Omental fat pad (tissue), 4 donors: ENCODE measurements around the gene CD4. TPM values are rescaled to one million over a fixed set of nuclear protein-coding genes. Genes with fewer than 3 reads are reported as not detected.

Experiments used
- ATAC-seq: fragments of 150-250 bp; one replicate; pipeline ENCODE4 v1.9.1; 2016; ENCODE audit warnings: mild to moderate bottlenecking, moderate library complexity; ENCODE audit not compliant: low FRiP score
- DNase-seq: peaks from one replicate; pipeline ENCODE4 v3.0.0-alpha.2; 2019; ENCODE audit warnings: low spot score
- CTCF ChIP-seq, 3 donors: fragments of 450-650 bp; IDR thresholded peaks; one replicate each; pipeline ENCODE4 v1.5.1; 2016 to 2017; ENCODE audit warnings: antibody characterized with exemption in 3 of 3, mild to moderate bottlenecking in 3 of 3, moderate library complexity in 2 of 3
- total RNA-seq, 4 donors: library from RNA; depleted of rRNA; stranded (reverse); fragments of >200 nt; gene quantifications; one replicate each; pipeline ENCODE4 v1.1.0, GENCODE V29; 2016

Gene CD4
- total RNA-seq, 4 donors from 2014 or later, result 19.7 to 26.5 (median 21.8) TPM

- no peak for TF ChIP-seq CTCF (IDR thresholded peaks at IDR 0.05)
- DNase-seq (no peak), ATAC-seq (no peak)
These were observed 44.9 kb downstream of the CD4 start for GRCh38 chr12:6834254-6834653.

- DNase-seq (no peak), ATAC-seq (no peak)
- no peak for TF ChIP-seq CTCF (IDR thresholded peaks at IDR 0.05)
These were observed 45.5 kb downstream of the CD4 start for GRCh38 chr12:6834873-6835272.

GRCh38 chr12:6836851-6837250, 47.5 kb downstream of the CD4 start:
- no peak for TF ChIP-seq CTCF (IDR thresholded peaks at IDR 0.05)
- no peak for DNase-seq
- no peak for ATAC-seq

GRCh38 chr12:6837370-6838060, 48.2 kb downstream of the CD4 start:
- TF ChIP-seq CTCF (IDR thresholded peaks at IDR 0.05), result no peak
- DNase-seq (no peak), ATAC-seq (no peak)

- DNase-seq (no peak), ATAC-seq (no peak)
- TF ChIP-seq CTCF (IDR thresholded peaks at IDR 0.05), result no peak
These were observed 49.5 kb downstream of the CD4 start for GRCh38 chr12:6838854-6839253.

- no peak for TF ChIP-seq CTCF (IDR thresholded peaks at IDR 0.05)
- ATAC-seq, result no peak
- DNase-seq, result no peak
These were observed 50.3 kb downstream of the CD4 start for GRCh38 chr12:6839482-6840201.

GRCh38 chr12:6840330-6840729, 51.0 kb downstream of the CD4 start:
- DNase-seq, result no peak
- no peak for ATAC-seq
- TF ChIP-seq CTCF (IDR thresholded peaks at IDR 0.05), result no peak
